Activated CD8-positive, alpha-beta T cell treated with anti-CD3 and anti-CD28 coated beads for 36 hours (primary cell): ENCODE measurements around the gene OR4D10. TPM values are rescaled to one million over a fixed set of nuclear protein-coding genes. Genes with fewer than 3 reads are reported as not detected.

Experiments used
- ATAC-seq: fragments of 200-7000 bp; cut with Tn5 transposase; one replicate; pipeline ENCODE4 v1.10.0; 2021; ENCODE audit warnings: mild to moderate bottlenecking, moderate library complexity
- CTCF ChIA-PET: fragments of 350-600 bp; sonication (Branson Sonifier 250); formaldehyde crosslinking; loops from one replicate; lab custom pipeline; 2021; ENCODE audit warnings: antibody characterized with exemption; lab: Charles Lee
- POLR2A ChIA-PET: fragments of 350-600 bp; sonication (Branson Sonifier 250); formaldehyde crosslinking; loops from one replicate; lab custom pipeline; 2021; ENCODE audit warnings: antibody characterized with exemption; lab: Charles Lee
- DNase-seq: peaks from one replicate; pipeline ENCODE4 v3.0.0-alpha.2; 2020
- H3K27ac Mint-ChIP-seq: one replicate; pipeline ENCODE4 v1.8.0; 2021; ENCODE audit warnings: mild to moderate bottlenecking, mixed read lengths
- H3K27me3 Mint-ChIP-seq: one replicate; pipeline ENCODE4 v1.8.0; 2021; ENCODE audit warnings: mixed read lengths
- H3K36me3 Mint-ChIP-seq: one replicate; pipeline ENCODE4 v1.8.0; 2021; ENCODE audit warnings: low read depth, mixed read lengths
- H3K4me1 Mint-ChIP-seq: one replicate; pipeline ENCODE4 v1.8.0; 2021; ENCODE audit warnings: low read depth, mixed read lengths
- H3K4me3 Mint-ChIP-seq: one replicate; pipeline ENCODE4 v1.8.0; 2021; ENCODE audit warnings: mild to moderate bottlenecking, moderate library complexity, mixed read lengths
- H3K9me3 Mint-ChIP-seq: one replicate; pipeline ENCODE4 v1.8.0; 2021; ENCODE audit warnings: mixed read lengths
- CTCF ChIP-seq: fragments of 200-600 bp; IDR thresholded peaks from one replicate; pipeline ENCODE4 v1.8.0; 2022; ENCODE audit warnings: antibody characterized with exemption, mild to moderate bottlenecking
- intact Hi-C: fragments of 100-400 bp; cut with micrococcal nuclease; formaldehyde crosslinking; loops from one replicate; pipeline ENCODE4 v1.10.0; 2022
- total RNA-seq, 2 experiments: library from RNA; stranded (reverse); gene quantifications; one replicate each; pipeline ENCODE4 v1.2.3, GENCODE V29; 2021

Gene OR4D10
- total RNA-seq, 2 experiments from 2014 or later: not detected

GRCh38 chr11:59456661-59457060, 16.5 kb upstream of the OR4D10 start, which contains the start of gene OR4D6:
Gene OR4D6 (plus strand): TSS chr11:59456961. CDS start chr11:59456961, 0 bp downstream.
- Mint-ChIP-seq H3K4me1 (no peaks in the 10 kb centered on the region), H3K4me3 (no peak within 1 kb of the TSS), H3K27me3 (peaks cover 12% of the 10 kb centered on the region), H3K36me3 (no peaks in the 10 kb centered on the region), H3K9me3 (no peaks in the 10 kb centered on the region), H3K27ac (no peak within 1 kb of the TSS)
- intact Hi-C loops: no loop called here
- ChIA-PET POLR2A (no interaction called here), CTCF (no interaction called here)
- ATAC-seq (no peak), DNase-seq (no peak)
- TF ChIP-seq CTCF: no peak

GRCh38 chr11:59459916-59460315, 13.2 kb upstream of the OR4D10 start:
- intact Hi-C loops: no loop called here
- H3K4me1 Mint-ChIP-seq: no peaks in the 10 kb centered on the region
- no peaks in the 10 kb centered on the region for H3K9me3 Mint-ChIP-seq
- DNase-seq: no peak
- H3K27me3 Mint-ChIP-seq: peaks cover 6% of the 10 kb centered on the region
- POLR2A ChIA-PET: no interaction called here
- CTCF ChIA-PET: no interaction called here
- no peak for ATAC-seq
- no peak for TF ChIP-seq CTCF
- H3K27ac Mint-ChIP-seq: no peak overlapping the region
- no peaks in the 10 kb centered on the region for H3K36me3 Mint-ChIP-seq
- H3K4me3 Mint-ChIP-seq: no peak overlapping the region

- no peak overlapping the region for H3K27ac Mint-ChIP-seq
- no peaks in the 10 kb centered on the region for H3K9me3 Mint-ChIP-seq
- peaks cover 10% of the 10 kb centered on the region for H3K27me3 Mint-ChIP-seq
- ATAC-seq (no peak), DNase-seq (no peak)
- no peaks in the 10 kb centered on the region for H3K36me3 Mint-ChIP-seq
- intact Hi-C loops: no loop called here
- no peak for TF ChIP-seq CTCF
- no peaks in the 10 kb centered on the region for H3K4me1 Mint-ChIP-seq
- H3K4me3 Mint-ChIP-seq: no peak overlapping the region
- CTCF ChIA-PET: no interaction called here
- POLR2A ChIA-PET: no interaction called here
Measured at GRCh38 chr11:59463190-59463641, 9.9 kb upstream of the OR4D10 start.

- H3K36me3 Mint-ChIP-seq: no peaks in the 10 kb centered on the region
- no peaks in the 10 kb centered on the region for H3K9me3 Mint-ChIP-seq
- no peak overlapping the region for H3K4me3 Mint-ChIP-seq
- no peaks in the 10 kb centered on the region for H3K4me1 Mint-ChIP-seq
- TF ChIP-seq CTCF: no peak
- DNase-seq (no peak), ATAC-seq (no peak)
- CTCF ChIA-PET: no interaction called here
- intact Hi-C loops: no loop called here
- POLR2A ChIA-PET: no interaction called here
- no peak overlapping the region for H3K27ac Mint-ChIP-seq
- H3K27me3 Mint-ChIP-seq: peaks cover 3% of the 10 kb centered on the region
Measured at GRCh38 chr11:59475176-59475575, 2.1 kb downstream of the OR4D10 start.

- Mint-ChIP-seq H3K27ac (no peak overlapping the region), H3K9me3 (no peaks in the 10 kb centered on the region), H3K4me1 (no peaks in the 10 kb centered on the region), H3K36me3 (no peaks in the 10 kb centered on the region), H3K27me3 (no peaks in the 10 kb centered on the region), H3K4me3 (no peak overlapping the region)
- ATAC-seq: no peak
- DNase-seq: no peak
- intact Hi-C loops: no loop called here
- ChIA-PET CTCF (no interaction called here), POLR2A (no interaction called here)
- TF ChIP-seq CTCF: no peak
Measured at GRCh38 chr11:59479906-59480305, 6.8 kb downstream of the OR4D10 start.
